GM15510 (cell line): ENCODE data around the gene SLC66A2.

ENCODE experiments used
- POLR2A ChIP-seq: IDR thresholded peaks from 3 replicates; pipeline ENCODE4 v1.6.1; 2011; ENCODE audit warnings: borderline replicate concordance; ENCODE audit not compliant: insufficient read length; ENCODE audit errors: extremely low read depth

The SLC66A2 gene

DNA sequence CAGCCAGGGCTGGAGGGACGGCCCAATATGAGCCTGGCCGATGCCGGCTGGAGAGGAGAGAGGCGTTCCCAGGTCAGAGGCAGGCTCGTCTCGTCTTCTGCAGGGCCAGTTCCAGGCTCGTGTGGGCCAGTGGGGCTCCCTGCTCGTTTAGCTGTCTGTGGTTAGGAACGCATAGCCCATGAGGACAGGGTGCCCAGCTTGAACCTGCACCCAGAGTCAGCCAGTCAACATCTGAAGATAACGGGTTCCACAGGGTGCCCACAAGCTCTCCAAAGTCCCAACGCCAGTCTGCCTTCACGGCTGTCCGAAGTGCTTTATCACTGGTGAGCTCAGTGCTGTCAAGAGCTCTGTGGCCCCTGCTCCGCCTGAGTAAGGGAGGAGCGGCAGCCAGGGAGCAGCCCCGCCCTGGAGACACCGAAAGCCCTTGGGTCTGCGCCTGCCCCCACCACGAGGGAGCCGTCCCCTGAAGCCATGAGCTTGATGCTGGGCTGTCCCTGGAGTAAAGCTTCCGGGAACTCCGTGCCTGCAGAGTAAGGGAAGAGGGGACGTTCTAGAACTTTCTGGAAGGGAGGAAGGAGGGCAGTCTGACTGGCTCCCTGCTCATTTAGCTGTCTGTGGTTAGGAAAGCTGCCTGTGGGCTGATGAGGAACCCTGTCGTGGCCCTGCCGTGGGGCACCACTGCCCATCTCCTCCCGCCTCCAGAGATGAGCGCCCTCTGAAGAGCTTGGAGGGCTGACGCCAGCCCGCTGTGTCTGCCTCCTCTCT, 10.3 kb upstream of the SLC66A2 start:
- no peak for TF ChIP-seq POLR2A

DNA sequence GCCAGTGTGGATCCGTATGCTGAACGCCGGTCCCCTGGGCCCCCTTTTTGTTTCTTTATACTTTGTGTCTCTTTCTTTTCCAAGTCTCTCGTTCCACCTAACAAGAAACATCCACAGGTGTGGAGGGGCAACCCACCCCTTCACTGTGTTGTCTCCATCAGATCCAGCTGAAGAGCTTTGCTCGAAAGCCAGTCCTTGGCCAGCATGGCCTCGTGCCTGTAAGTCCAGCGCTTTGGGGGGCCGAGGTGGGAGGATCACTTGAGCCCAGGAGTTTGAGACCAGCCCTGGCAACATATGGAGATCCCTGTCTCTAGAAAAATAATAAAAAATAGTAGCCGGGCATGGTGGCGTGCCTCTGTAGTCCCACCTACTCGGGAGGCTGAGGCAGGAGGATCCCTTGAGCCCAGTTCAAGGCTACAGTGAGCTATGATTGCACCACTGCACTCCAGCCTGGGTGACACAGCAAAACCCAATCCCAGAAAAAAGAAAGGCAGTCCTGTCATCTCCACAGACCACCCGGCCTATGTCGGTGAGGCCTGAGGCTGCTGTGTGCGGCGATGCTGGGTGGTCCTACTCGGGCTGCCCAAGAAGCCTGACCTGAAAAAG, 9.6 kb upstream of the SLC66A2 start:
- no peak for TF ChIP-seq POLR2A

DNA sequence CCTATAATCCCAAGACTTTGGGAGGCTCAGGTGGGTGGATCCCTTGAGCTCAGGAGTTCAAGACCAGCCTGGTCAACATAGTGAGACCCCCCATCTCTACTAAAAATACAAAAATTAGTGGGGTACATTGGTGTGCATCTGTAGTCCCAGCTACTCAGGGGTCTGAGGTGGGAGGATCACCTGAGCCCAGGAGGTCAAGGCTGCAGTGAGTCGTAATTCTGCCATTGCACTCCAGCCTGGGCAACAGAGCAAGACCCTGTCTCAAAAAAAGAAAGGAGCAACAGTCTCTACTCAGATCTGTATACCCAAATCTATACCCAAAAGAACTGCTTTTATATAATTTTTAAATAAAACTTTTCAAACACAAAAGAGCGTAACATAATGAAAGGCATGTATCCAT, 7.5 kb upstream of the SLC66A2 start:
- TF ChIP-seq POLR2A = no peak

DNA sequence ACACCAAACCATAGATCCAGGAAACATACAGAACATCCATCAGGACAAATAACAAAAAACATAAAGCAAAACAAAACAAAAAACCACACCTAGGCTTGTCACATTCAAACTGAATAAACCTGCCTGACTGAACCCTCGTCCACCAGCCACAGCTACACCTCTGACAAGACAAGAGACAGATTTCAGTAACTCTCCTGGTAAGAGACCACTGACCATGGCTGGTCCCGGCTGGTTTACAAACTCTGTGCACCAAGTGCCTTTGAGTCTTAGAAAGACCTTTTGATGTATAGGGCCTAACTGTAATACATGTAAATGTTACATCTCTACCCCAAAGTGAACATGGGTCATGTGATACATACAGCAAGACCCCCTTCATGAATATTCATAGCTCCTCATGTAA, 4.8 kb upstream of the SLC66A2 start:
- TF ChIP-seq POLR2A = no peak

DNA sequence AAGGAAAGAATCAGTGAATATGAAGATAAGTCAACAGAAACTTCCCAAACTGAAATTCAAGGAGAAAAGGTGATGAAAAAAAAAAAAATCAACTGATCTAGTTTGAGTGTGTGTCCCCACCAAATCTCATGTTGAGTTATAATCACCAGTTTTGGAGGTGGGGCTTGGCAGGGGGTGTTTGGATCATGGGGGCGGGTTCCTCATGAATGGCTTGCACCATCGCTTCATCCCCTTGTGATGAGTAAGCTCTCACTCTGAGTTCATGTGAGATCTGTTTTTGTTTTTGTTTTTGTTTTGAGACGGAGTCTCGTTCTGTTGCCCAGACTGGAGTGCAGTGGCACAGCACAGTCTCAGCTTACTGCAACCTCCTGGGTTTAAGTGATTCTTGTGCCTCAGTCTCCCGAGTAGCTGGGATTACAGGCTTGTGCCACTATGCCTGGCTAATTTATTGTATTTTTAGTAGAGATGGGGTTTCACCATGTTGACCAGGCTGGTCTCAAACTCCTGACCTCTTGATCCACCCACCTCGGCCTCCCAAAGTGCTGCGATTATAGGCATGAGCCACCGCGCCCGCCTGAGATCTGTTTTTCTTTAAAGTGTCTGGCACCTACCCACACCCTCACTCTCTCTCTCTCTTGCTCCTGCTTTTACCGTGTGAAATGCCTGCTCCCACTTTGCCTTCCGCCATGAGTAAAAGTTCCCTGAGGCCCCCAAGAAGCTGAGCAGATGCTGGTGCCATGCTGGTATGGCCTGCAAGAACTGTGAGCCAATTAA, 4.0 kb upstream of the SLC66A2 start:
- no peak for TF ChIP-seq POLR2A

DNA sequence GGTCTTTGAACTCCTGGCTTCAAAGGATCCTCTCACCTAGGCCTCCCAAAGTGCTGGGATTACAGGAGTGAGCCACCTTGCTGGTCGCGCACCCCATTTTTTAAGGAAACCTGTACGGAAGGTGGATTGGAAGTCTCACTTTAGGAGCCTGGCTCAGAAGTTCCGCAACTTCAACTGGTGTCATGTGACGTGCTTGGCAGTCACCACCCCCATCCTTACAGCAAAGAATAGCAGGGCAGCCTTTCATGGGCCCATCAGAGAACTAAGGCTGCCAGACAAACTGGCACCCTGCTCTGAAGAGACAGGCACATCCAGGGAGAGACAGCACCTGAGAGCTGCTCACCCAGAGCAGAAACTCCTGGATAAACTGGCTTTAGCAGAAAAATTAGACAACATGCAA, 3.3 kb upstream of the SLC66A2 start:
- no peak for TF ChIP-seq POLR2A

DNA sequence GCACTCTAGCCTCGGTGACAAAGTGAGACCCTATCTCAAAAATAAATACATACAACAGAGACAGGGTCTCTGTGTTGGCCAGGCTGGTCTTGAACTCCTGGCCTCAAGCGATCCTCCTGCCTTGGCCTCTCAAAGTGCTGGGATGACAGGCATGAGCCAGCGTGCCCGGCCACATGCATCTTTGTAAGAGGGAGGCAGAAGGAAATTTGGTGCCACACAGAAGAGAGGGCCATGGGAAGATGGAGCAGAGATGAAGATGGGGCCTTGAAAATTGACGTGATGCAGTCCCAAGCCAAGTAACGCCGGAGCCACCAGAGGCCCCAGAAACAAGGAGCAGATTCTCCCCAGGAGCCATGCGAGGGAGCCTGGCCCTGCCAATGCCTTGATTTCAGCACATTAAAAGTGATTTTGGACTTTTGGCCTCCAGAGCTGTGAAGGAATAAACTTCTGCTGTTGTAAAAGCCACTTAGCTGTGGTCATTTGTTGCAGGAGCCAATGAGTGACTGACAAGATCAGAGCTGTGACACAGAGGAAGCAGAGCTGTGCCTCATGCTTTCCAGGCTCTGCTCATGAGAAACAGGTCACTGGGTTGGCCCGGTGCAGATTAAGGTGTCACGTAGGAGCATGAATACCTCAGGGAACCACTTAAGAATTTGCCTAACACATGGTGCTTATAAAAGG, 2.7 kb upstream of the SLC66A2 start:
- TF ChIP-seq POLR2A = no peak

DNA sequence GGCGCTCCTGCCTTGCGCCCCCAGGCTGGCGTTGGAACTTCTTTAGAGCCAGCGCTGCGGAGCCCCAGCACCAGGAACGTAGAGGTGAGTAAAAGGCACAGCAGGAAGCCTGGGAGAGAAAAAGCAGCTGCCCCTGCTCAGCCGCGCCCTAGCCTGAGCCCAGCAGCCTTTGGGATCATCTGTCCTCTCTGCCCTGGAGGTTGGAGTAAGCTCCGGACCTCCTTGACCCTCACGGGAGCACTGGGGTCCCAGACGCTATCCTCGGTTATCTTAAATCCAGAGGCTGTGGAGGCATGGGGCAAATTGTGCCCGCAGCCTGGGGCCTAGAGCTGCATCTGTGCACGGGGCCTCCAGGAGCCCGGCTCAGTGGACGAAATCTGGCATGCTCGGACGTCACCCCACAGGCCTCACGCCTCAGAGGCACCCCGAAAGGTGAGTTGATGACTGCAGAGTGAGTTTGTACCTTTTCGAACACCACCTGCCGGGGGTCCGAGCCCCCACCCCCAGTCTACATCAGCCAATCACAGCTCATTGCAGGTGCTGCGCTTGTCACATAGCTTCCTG, 1.6 kb upstream of the SLC66A2 start:
- TF ChIP-seq POLR2A = no peak

DNA sequence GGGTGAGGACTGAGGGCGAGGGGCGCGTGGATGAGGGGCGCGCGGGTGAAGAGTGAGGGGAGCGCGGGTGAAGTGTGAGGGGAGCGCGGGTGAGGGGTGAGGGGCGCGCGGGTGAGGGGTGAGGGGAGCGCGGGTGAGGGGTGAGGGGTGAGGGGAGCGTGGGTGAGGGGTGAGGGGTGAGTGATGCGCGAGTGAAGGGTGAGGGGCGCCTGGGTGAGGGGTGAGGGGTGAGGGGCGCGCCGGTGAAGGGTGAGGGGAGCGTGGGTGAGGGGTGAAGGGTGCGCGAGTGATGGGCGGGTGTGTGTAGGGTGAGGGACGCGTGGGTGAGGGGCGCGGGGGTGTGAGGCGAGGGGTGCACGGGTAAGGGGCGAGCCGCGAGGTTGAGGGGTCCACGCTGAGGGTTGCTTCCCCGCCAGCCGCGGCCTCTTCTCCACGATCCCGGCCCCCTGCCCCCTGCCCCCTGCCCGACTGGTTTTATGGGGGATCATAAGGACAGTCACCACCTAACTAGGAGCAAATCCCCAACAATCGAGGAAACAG, 1.1 kb upstream of the SLC66A2 start:
- TF ChIP-seq POLR2A = no peak

DNA sequence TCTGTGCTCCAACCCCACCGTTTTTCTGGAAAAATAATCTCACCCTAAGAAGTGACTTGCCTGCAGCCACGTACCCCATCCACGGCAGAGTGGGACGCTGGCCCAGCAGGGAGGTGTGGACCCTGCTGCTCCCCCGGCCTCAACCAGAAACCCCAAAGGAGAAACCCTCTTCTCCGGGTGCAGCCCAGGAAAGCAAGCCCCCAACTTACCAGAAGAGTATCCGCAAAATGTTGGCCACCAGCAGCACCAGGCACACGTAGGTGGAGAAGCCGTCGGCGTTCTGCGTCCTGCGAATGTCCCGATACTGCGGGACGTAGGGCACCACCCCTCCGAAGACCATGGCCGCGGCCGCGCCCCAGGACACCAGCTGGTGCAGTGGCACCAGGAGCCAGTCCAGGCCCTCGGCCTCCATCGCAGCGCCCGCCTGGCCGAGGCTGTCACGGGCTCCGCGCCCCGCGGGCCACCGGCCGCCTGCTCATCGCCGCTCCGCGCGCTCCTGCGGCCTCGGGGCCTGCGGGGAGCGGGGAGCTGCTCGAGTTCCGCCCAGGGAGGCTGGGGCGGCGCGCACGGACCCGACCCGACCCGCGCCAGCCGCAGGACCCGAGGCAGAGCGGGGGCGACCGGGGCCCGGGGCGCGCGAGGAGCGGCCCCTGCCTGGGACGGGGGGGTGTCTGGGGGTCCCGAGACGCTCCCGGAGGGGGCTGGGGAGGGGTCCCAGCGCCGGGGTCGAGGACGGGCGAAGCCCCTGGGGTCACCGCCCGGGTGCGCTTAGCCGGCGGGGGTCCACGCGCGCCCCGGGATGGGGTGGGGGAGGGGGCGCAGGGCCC, 725 bp downstream of the SLC66A2 start:
- no peak for TF ChIP-seq POLR2A

DNA sequence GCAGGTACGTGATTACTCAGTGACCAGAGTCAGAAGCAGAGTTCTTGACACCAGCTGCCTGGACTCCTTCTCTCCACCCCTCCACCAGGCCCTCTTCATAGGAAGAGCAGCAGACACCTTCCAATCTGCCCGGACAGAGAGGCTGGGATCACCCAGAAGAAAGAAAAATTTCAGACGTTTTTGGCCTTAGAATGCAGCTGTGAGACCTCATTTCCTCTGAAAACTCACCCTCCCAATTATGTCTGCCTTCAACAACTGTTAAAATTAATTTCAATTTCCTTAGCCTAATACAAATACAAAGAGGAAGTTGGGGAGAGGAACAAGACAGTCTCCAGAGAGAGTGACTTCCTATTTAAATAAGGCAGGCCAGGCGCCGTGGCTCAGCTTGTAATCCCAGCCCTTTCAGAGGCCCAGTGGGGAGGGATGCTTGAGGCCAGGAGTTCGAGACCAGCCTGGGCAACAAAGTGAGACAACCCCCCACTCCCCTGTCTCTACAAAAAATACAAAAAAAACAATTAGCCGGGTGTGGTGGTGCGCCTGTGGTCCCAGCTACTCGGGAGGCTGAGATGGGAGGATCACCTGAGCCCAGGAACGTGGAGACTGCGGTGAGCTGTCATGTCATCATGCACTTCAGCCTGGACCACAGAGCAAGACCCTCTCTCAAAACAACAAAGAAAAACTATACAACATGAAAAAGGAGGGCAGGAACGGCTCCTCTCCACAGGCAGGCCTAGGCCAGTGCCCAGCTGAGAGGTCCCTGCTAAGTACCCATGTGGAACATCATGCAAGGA, 1.6 kb downstream of the SLC66A2 start:
- no peak for TF ChIP-seq POLR2A

DNA sequence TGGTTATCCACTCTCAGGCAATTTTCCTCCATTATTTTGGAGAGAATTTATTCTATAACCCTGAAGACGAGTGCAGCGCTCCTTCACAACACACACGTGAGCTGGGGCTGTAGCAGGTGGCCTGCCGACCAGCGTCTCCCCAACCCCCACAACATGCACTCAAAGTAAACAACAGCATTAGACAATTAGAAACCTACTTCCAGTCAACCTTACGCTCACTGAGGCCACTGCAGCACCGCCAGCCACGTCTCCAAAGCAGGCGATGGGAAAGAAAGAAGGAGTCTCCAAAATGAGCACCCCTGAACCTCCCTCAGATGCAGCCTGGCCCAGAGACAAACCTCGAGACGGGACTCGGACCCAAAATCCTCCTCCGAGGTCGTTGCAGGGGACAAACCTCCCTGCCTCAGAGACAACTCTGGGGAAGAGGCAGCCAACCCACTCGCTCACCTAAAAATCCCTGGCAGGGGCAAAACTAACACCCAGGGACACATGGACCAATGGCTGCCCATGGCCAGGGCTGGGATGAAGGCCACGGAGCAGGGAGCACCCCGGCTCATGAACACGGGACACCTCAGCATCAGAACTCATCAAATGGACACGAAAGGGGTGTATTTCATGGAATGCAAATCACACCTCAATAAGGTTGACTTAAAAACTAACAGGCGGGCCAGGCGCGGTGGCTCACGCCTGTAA, 2.6 kb downstream of the SLC66A2 start:
- no peak for TF ChIP-seq POLR2A
